Transverse colon (tissue), 3 donors: ENCODE results near the gene RGS7.

Source experiments
- POLR2A ChIP-seq: fragments of 450-650 bp; IDR thresholded peaks from one replicate; pipeline ENCODE4 v1.6.1; 2016; ENCODE audit warnings: antibody characterized with exemption, mild to moderate bottlenecking, moderate library complexity
- TF ChIP-seq, protein P1 (sequence below), 5 experiments: fragments of 200-600 bp in 3 of 5; fragments of 450-650 bp in 2 of 5; sonication (generic) in 3 of 5; IDR thresholded peaks; 1 replicate in 2 of 5; 2 replicates in 3 of 5; pipeline ENCODE4 v1.5.1; 2016 to 2017; ENCODE audit warnings: antibody characterized with exemption in 5 of 5, inconsistent platforms in 3 of 5, mild to moderate bottlenecking in 2 of 5, moderate library complexity in 1 of 5

DNA sequence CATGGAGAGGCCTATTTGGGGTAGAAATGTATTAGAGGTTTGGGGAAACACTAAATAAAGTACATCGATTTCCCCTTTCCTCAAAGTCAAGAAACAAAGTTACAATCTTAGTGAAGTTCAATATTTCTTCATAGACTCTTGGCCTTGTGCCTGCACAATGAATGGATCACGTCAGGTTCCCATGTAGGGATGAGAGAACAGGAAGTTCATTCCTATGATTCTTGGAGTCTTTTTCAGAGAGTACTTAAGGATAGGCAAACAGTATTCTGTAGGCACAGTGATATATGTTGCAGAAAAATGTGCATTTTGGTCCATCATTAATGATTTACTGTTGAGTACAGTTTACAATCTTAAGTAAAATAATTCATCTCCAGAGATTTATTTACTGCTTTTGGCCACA, 275.5 kb downstream of the RGS7 start:
- TF ChIP-seq, protein P1, sequence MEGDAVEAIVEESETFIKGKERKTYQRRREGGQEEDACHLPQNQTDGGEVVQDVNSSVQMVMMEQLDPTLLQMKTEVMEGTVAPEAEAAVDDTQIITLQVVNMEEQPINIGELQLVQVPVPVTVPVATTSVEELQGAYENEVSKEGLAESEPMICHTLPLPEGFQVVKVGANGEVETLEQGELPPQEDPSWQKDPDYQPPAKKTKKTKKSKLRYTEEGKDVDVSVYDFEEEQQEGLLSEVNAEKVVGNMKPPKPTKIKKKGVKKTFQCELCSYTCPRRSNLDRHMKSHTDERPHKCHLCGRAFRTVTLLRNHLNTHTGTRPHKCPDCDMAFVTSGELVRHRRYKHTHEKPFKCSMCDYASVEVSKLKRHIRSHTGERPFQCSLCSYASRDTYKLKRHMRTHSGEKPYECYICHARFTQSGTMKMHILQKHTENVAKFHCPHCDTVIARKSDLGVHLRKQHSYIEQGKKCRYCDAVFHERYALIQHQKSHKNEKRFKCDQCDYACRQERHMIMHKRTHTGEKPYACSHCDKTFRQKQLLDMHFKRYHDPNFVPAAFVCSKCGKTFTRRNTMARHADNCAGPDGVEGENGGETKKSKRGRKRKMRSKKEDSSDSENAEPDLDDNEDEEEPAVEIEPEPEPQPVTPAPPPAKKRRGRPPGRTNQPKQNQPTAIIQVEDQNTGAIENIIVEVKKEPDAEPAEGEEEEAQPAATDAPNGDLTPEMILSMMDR (IDR thresholded peaks at IDR 0.05) = no peak
- no peak for TF ChIP-seq POLR2A
